Choroid plexus epithelial cell (primary cell): ENCODE data around the gene NME3.
"Not testable (repeated sequence)": the region's sequence is repeated elsewhere in the genome, so short reads cannot be mapped to it uniquely, and the experiment has no call there.

Experiments used
- DNase-seq: peaks from one replicate; pipeline ENCODE4 v3.0.0-alpha.2; 2010; ENCODE audit warnings: low read depth
- H3K4me3 ChIP-seq: 2 replicates; pipeline ENCODE4 v1.5.1; 2011; ENCODE audit warnings: low read depth, mild to moderate bottlenecking, control low read depth, low read length, moderate library complexity
- TF ChIP-seq, protein P1 (sequence below): conservative IDR thresholded peaks from 2 replicates; pipeline ENCODE4 v1.5.1; 2011; ENCODE audit warnings: low read depth, mild to moderate bottlenecking, control low read depth, inconsistent platforms, low read length, moderate library complexity

NME3 gene

DNA sequence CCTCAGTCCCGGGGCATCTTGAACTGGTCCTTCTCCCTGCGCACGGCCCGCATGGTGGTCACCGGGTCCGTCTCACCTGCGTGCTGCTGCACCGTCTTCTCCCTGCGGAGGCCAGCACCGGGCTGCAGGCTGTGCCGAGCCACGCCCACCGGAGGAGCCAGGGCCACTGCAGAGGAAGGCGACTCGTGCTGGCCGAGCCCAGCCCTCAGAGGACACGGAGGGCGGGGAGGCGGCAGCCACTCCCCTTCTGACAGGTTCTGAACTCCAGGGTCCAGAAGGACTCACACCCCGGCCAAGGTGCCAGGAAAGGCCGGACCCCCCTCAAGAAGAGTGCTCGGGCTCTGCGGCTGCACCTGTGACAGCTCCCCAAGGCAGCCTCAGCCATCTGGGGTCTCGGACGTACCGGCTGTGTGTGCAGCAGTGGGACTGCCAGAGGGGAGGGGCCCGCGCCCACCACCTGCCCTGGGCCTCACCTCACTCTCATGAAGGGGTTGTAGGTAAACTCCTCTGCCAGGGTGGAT is 38.0 kb upstream of the NME3 start:
- TF ChIP-seq, protein P1, sequence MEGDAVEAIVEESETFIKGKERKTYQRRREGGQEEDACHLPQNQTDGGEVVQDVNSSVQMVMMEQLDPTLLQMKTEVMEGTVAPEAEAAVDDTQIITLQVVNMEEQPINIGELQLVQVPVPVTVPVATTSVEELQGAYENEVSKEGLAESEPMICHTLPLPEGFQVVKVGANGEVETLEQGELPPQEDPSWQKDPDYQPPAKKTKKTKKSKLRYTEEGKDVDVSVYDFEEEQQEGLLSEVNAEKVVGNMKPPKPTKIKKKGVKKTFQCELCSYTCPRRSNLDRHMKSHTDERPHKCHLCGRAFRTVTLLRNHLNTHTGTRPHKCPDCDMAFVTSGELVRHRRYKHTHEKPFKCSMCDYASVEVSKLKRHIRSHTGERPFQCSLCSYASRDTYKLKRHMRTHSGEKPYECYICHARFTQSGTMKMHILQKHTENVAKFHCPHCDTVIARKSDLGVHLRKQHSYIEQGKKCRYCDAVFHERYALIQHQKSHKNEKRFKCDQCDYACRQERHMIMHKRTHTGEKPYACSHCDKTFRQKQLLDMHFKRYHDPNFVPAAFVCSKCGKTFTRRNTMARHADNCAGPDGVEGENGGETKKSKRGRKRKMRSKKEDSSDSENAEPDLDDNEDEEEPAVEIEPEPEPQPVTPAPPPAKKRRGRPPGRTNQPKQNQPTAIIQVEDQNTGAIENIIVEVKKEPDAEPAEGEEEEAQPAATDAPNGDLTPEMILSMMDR: no peak
- no peak overlapping the region for H3K4me3 ChIP-seq
- DNase-seq: no peak

DNA sequence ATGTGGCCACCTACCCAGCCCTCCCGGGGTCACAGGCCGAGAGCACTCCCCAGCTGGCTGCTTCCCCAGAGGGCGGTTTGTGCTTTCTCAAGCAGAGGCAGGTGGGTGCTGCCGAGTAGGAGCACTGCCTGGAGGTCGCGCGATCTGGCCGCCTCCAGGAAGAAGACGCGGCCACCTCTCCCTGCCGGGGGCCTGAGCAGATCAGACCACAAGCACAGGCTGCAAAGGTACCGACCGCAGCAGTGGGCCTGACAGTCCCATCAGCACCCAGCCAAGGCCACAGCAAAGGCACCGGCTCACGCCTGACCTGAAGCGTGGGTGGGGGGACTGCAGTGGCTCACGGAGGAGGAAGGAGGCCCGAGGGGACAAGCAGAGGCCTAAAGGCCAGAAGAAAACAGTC is 37.3 kb upstream of the NME3 start:
- H3K4me3 ChIP-seq: no peak overlapping the region
- DNase-seq: no peak
- TF ChIP-seq, protein P1: no peak

DNA sequence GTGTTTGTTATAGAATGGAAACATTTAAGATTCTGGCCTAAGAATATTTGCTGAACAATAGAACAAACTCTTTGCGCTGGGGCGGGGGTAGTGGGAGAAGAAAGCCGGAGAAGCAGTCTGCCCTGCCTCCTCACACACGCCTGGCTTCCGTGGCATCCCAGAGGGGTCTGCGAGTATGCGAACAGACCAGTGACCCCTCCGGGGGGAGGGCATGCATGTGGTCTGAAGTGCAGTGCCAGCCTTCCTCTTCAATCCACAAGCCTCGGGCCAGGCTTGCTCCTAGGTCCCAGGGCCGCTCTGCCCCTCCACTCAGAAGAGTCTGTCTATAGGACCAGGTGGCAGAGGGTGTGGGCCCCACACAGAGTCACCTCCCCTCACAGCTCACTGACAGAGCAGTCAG is 36.3 kb upstream of the NME3 start:
- TF ChIP-seq, protein P1: no peak

DNA sequence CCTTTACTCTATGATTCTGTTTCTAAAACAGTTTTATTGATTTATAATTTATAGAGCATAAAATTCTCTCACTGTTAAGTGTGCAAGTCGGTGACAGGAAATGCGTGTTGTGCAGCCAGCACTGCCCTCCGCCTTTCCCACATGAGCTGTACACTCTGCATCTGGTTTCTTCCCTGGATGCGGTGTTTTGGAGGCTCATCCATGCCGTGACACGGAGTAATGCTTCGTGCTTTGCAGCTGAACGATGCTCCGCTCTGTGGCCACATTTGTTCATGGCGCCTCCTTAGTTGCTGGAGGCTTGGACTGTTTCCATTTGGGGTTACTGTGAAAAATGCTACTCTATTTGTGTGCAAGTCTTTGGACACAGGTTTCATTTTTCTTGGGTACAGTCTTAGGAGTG is 29.4 kb upstream of the NME3 start:
- no peak overlapping the region for H3K4me3 ChIP-seq
- no peak for DNase-seq
- TF ChIP-seq, protein P1: no peak

More for the DNA sequence above, 36.3 kb upstream of the NME3 start:
- DNase-seq: no peak
- H3K4me3 ChIP-seq: no peak overlapping the region

DNA sequence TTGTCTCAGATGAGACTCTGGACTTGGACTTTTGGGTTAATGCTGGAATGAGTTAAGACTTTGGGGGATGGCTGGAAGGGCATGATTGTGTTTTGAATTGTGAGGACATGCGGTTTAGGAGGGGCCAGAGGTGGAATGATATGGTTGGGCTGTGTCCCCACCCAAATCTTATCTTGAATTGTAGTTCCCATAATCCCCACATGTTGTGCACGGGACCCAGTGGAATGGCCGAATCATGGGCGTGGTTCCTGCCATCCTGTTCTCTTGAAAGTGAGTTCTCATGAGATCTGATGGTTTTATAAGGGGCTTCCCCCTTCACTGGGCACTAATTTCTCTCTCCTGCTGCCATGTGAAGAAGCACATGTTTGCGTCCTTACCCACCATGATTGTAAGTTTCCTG is 27.9 kb upstream of the NME3 start:
- not testable (repeated sequence) for DNase-seq, H3K4me3 ChIP-seq

DNA sequence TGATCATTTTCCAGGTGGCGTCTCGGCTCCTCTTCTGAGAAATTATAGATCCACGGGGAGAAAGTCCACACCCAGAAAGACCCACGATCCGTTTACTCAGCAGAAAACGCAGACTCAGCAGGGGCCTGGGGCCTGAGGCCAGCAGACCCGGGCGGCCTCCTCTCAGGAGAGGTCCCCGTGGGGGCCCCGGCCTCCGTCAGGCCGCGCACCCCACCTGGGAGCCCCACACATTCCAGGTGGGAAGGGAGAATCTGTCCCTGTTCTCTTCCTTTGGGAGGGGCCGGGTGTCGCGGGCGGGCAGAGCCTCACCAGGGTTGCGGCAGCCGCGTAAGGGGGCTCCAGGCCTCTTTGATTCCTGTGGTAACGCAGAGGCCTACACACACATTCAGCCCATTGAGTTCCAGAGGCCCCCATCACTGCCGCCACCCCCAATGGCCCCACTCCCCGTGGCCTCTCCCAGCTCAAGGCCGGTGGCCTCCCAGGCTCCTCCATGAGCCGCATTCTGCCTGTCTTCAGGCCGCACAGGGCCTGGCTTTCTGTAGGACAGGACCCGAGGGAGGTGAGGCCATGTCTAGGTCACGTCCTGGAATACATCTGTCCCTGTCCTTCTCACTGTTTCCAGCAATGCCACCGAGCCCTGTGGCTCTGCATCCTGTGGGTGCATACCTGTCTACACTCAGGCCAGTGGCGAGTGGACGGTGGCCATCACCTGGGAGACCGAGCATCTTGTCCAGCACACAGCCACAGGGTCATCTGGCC is 23.7 kb upstream of the NME3 start:
- TF ChIP-seq, protein P1: no peak
- no peak overlapping the region for H3K4me3 ChIP-seq
- DNase-seq: no peak

DNA sequence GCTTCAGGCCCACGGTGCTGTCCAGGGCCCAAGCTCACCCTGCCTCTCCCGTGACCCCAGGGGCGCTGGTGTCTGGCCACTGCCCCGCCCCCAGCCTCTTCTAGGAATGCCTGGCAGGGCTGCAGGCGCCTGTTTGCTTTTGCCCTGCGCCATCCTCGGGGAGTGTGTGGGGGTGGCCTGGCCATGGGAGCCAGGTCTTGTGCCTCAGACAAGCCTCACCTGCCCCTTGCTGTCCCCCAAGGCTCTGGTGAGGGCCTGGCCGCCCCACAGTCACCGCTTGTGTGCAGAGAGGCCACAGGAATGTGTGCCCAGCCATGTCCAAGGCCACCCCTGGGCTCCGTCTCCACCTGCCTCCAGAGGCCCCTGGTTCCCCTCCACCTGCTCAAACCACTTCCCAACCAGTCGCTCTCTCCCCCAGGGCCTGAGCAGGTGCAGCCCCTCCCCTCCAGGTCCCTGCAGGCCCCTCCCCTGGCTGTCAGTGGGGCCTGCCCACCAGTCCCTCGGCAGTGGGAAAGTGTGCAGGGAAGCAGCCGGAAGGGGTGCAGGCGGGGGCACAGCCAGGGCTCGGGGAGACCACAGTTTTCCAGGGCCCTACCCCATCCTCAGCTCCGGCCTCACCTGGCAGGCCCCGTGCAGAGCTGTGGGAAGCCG is 23.0 kb upstream of the NME3 start:
- H3K4me3 ChIP-seq: no peak overlapping the region

More for the DNA sequence above, 23.0 kb upstream of the NME3 start:
- DNase-seq: no peak
- TF ChIP-seq, protein P1: no peak
